ENCODE results near the gene CTRL.
"Not testable (repeated sequence)": the region's sequence is repeated elsewhere in the genome, so short reads cannot be mapped to it uniquely, and the experiment has no call there.

The CTRL gene

DNA sequence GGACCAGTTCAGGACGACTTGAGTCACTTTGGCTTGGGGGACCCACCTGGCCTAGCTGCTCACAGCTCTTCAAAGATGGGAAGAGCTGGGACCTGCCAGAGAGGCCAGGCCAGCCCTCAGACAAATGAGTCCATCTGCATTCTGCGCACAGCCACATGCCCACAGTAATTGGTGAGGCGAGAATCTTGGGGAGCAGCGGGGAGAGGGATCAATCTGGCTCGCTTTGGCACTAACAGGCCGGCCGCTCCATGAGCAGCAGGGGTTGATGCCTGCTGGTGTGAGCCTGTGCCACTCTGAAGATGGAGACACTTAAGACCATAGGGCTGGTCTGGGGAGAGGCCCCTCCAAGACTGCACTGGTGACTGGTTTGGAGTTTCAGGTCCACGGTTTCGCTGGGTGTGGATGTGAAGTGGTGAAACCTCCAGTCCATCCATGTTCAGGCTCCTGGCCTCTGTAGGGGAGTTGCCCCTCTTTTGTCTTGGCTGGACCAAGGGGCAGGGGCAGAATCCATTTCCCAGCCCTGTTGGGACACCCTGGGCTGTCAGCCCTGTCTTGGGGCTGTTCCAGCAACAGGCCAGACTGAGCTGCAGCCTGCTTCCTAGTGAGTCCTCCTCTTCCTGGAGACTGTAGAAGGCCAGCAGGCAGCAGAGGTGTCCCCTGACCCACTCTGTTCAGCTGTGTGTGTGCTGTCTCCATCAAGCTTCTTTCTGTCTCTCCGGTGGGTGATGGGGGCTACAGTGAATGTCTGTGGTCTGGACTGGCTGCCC is 7.3 kb downstream of the CTRL start:
- DNase-seq (ENCODE audit: low read depth, low spot score): no peak

DNA sequence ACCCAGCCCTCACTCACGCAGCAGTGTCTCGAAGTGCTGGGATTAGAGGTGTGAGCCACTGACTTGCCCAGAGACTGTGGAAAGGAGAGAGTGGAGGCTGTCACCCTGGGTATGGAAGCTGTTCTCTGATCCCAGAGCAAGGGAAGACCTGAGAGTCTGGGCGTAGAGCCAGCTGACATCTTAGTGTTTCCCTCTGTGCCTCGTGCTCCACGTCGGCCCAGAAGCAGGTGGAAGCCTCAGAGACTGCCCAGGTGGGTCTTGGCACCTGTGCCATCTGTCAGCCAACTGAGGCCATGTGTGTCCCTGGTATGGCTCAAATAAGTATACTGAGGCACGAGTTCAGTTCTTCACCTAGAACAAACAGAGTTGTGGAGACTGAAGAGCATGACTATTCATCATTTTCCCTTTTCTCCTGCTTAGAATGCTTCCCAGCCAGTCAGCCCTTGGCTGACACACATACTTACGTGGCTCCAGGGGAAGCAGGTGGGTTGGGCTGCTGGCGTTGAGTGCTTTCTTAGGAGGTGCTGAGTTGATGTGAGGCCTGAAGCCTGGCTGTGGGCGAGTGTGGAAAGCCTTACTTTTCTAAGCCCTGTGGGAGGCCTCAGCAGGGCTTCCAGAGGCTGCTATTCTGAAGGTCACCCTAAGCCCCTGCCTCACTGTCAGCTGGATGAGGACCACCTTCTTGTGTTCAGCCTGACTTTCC is 8.1 kb downstream of the CTRL start:
- no peak for DNase-seq (ENCODE audit: low read depth, low spot score)

DNA sequence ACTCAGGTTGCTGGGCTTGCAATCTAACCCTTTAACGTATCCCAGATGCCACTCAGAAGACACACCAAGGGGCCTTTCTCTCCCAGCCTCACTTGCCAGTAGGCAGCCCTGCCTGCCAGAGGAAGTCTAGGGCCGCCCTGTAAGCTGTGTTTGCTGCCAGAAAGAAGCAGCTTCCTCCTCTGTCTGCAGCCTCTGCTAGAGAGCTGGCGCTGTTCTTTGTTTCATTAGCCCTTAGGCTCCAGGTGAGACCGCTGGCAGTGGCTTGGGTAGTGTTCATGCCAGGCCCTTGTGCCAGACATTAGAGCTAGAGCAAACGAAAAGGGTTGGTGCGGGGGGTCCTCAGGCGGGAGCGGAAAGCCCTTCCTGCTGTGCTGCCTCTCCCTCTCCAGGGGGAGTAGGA is 8.9 kb downstream of the CTRL start:
- no peak for DNase-seq (ENCODE audit: low read depth, low spot score)

DNA sequence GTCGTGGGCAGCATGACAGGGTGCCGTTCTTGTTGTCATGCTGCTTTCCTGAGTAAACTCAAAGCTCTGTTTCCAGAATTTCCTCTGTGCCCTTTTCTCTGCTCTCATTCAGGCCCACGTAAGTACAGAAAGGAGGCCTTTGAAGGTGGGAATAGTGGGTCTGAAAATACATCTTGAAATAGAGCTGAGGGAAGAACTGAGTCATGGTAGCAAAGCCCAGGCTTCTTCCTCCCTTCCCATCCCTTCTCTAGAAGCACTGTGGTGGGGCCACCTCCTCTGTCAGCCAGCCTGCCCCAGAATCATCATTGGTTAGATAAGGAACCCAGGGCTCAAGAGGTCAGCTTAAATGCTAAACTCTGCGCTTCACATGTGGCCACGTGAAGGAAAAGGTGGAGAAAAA is 9.4 kb downstream of the CTRL start:
- DNase-seq (ENCODE audit: low read depth, low spot score): no peak

DNA sequence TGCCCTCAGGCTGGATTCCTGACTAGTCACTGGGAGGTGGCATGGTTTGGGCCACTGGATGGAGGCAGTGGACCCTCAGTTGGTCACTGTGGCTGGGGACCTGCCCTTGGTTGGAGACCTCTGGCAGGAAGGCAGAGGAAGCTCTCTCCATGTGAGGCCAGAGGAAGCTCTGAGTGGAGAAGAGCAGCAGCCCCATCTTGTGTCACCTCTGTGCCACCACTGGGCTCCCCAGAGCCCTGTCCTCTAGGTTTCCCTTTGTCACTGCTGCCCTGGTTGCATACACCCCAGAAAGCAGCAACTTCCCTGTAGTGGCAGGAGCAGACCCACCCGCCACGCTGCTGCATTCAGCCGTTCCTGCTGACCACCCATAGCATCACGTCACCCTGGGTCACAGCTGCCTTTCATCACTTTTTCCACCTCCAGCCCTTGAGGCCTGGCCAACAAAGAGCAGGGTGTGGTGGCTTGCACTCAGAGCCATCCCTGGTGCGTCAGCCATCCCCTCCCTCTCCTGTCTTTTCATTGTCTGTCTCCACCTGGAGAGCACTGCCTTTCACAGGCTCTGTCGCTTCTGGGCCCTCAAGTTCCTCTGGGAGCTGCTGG is 11.9 kb downstream of the CTRL start:
- no peak for DNase-seq (ENCODE audit: low read depth, low spot score)

DNA sequence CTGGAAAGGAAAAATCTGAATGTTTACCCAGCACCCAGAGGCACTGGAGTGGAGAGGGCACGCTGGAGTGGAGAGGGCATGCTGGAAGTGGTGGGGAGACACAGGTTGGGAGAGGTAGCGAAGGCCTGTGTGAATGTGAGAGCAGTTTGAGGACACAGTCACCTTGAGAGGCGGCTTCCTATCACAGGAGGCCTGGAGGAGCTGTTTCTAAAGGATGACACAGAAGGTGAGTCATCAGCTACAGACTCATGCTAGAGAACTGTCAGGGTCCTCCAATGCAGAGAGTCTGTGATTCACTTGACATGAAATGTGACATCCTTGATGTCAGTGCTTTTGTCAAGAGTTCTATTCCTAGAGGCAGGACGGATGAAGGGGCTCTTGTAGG is 13.8 kb downstream of the CTRL start:
- no peak for DNase-seq (ENCODE audit: low read depth, low spot score)

DNA sequence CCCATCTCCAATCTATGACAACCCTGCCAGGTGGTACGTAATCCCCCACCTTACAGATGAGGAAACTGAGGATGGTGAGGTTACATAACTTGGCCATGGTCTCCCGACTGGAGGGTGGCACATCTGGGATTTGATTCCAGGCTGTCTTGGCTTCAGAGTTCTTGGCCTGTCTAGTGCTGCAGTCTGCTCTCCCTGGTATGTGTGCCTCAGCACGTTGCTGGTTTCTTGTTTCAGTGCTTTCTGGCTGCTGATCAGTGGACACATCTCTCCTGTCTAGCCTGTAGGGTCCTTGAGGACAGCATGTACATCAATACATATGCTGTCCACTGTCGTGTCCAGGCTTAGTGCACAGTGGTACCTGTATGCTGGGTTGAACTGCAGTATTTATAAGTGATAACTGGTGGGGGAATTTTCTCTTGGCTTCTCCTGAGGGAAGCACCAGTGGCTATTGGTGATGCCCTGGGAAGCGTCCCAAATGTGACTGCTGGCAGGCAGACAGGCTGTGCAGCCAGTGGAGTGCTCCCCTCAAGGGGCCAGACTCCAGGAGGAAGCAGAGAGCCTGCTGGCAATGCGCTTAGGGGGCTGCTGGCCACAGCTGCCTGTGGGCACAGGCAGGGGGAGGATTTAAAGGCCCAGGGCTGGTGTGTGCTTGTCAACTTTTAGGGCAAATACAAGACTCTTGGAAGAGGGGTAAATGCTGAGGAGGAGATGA is 14.4 kb downstream of the CTRL start:
- no peak for DNase-seq (ENCODE audit: low read depth, low spot score)

DNA sequence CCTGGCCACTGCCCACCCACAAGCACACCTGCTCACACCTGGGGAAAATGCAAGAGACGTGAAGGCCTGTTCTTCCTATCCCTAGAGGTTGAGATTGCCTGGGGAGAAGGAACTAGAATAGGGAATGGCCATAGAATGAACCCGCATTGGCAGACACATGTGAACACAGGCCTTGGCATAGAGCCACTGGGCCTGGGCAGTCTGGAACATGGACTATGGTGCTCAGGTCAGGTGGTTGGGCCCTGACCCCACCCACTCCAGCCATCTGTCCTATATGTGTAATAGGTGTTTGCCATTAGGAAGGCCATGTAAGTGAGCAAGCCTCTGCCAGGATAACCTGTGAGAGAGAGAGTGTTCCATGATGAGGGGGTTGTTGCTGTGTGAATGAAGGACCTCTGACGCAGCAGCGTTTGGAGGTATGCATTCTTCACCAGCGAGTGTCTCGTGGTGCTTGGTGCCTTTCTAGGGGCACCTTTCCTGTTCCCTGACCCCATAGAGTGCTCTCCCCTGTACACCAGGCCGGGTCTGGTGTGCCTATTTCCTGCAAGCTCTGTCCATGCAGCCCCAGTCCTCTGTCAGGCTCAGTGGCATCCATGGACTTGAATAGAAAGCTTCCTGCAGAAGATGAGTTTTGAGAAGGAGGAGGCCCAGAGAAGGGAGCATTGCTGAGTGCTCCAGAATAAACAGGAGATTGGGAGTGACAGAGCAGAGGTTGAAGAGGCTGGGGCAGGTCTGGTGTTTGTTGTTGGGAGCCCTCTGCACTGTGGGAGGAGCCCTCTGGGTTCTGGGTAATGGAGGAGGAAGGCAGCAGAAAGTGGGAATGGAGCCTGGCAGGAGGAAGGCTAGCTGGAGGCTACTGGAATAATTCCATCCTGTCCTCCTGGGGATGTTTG is 15.6 kb downstream of the CTRL start:
- no peak for DNase-seq (ENCODE audit: low read depth, low spot score)

DNA sequence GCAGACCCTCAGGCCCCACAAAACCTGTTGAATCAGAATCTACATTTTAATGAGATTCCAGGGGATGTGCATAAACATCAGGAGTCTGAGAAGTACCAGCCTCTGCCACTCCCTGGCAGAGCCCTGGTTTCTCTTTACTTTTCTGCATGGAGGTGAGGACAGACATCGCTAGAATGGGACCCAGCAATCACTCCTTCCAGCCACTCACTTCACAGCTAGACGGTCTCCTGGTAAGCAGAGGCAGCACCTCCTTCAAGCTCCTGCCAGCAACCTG is 16.2 kb downstream of the CTRL start:
- DNase-seq (ENCODE audit: low read depth, low spot score): not testable (repeated sequence)

DNA sequence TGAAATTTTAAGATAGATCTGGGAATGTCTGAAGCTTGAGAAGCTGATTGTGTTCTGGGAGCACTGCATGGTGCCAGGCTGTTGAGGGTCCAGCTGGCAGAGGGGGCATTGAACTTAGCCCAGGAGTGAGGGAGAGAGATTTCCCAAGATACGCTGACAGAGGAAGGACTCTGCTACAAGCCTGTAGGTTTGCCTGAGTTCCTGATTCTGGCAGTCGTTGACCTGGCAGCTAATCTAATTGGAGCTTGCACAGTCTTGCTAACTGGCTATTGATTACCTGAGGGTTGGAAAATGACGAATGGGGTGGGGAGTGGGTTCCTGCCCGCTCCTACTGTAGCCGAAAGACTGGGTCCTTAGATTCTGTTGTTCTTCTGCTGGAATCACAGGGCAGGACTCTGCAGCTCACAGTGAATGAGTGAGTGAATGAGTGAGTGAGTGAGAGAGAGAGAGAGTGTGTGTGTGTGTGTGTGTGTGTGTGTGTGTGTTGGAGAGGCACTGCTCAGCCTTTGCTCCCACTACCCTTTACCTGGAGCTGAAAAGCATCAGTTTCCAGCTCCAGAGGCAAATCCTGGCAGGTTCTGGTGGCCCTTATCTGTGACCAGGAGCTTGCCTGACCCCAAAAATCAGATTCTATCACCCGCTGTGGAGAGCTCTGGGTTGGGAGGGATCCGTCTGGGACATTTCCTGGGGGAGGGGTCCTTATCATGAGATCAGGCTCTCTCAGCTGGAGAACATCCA is 16.7 kb downstream of the CTRL start:
- no peak for DNase-seq (ENCODE audit: low read depth, low spot score)

DNA sequence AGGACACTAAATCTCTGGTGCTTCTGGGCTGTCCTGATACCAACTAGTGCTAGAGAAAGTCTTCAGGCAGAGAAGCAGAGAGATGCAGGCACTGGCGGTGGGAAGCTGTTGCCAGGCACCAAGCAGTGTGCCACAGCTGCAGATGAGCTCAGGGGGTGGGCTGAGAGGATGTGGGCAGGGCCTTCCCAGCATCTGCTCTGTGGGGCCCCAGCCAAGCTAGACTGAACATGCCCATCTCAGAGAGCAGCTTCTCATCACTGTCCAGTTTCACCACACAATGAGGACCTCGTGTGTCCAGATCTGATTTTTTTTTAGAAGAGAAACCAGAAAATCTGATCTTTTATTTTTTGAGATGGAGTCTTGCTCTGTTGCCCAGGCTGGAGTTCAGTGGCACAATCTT is 21.5 kb downstream of the CTRL start:
- no peak for DNase-seq (ENCODE audit: low read depth, low spot score)

DNA sequence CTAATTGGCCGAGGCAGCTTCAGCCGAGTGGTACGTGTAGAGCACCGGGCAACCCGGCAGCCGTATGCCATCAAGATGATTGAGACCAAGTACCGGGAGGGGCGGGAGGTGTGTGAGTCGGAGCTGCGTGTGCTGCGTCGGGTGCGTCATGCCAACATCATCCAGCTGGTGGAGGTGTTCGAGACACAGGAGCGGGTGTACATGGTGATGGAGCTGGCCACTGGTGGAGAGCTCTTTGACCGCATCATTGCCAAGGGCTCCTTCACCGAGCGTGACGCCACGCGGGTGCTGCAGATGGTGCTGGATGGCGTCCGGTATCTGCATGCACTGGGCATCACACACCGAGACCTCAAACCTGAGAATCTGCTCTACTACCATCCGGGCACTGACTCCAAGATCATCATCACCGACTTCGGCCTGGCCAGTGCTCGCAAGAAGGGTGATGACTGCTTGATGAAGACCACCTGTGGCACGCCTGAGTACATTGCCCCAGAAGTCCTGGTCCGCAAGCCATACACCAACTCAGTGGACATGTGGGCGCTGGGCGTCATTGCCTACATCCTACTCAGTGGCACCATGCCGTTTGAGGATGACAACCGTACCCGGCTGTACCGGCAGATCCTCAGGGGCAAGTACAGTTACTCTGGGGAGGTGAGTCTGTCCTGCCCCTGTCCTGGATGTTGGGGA is 22.5 kb downstream of the CTRL start:
- no peak for DNase-seq (ENCODE audit: low read depth, low spot score)

DNA sequence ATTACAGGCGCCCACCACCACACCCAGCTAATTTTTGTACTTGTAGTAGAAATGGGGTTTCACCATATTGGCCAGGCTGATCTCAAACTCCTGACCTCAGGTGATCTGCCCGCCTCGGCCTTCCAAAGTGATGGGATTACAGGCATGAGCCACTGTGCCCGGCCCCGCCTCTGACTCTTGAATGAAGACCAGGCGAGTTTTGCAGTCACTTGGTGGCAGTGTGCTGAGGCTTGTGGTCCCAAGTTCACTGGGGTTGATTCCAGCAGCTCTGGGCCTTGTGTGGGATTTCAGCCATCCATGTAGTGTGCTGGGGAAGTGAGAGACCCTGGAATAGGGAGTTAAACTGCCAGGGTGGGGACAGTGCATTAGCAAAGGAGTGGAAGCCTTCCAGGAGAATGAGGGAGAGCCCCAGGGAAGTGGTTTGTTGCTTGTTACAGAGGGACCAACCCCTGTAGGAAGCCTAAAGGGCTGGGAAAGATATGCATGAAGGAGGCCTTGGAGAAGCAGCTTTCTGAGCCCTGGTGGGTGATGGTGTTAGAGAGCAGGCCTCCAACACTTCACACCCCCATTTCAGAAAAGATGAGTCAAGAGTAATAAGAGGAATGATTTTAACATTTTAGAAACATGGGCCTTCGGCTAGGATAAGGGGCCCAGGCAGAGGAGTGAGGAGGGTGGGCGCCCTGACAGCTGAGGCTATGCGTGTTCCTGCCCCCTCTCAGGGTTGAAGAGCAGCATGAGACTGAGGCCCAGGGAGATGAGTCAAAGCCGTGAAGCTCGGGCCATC is 24.1 kb downstream of the CTRL start:
- DNase-seq (ENCODE audit: low read depth, low spot score): no peak

DNA sequence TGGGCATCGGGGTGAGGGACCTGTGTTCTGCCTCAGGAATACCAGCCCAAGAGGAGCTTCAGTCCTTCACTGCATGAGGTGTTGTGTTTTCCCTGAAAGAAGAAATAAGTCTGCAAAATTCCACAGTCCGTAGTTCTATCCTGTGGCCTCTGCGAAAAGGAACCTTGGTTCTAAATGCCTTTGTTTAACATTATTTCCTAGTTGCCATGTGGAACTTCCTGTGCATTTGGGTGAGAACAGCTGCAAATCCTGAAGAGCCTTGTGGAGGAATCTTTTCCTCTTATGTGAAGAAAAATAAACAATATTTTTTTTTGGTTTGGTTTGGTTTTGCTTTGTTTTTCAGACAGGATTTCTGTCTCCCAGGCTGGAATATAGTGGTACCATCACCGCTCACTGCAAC is 28.8 kb downstream of the CTRL start:
- no peak for DNase-seq (ENCODE audit: low read depth, low spot score)

DNA sequence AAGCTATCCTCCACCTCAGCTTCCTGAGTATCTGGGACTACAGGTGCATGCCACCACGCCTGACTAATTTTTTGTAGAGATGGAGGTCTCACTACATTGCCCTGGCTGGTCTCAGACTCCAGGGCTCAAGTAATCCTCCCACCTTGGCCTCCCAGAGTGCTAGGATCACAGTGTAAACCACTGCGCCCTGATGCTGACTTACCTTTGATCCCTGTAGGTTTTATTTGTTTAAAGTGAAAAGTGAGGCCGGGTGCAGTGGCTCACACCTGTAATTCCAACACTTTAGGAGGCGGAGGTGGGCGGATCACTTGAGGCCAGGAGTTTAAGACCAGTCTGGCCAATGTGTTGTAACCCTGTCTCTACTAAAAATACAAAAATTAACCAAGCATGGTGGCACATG is 29.9 kb downstream of the CTRL start:
- DNase-seq (ENCODE audit: low read depth, low spot score): no peak

DNA sequence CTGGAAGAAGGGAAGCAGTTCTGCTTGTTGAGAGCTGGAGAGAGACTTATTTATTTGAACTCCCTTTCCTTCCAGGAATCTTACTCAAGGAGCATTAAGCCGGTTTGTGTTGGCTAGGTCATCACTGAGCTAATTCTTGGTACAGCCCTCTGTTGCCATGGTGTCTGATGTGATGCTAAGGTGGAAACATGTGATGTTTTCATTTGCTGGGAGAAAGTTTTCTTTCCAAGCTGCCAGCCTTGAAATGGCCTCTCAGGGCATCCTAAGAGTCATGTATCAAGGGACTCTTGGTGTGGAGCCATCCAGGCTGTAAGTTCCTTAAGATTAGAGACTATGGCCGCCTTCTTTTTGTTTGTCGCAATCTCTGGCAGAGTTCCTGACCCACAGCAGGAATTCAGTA is 34.4 kb downstream of the CTRL start:
- DNase-seq (ENCODE audit: low read depth, low spot score): no peak

DNA sequence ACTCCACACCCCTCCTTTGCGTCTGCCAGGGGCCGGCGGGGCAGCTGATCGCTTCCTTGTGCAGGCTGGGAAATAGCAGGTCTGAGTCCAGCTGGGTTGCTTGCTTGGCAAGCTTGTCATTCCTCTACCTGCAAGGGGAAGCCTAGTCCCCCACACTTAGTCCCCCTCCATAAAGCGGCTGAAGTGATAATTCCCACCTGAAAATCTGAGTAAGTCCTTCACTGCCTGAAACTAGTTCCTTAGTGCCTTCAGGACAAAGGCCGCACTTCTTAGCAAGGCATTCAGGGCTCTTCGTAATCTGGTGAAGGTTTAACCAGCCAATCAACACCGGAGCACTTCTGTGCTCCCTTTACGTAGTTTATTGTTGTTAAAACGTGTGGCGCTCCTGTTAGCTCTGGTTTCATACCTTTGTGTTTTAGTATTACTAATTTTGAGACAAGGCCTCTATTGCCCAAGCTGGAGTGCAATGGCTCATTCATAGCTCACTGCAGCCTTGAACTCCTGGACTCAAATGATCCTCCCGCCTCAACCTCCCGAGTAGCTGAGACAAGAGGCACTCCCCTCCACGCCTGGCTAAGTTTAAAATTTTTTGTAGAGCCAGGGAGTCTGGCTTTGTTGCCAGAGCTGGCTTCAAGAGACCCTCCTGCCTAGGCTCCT is 37.8 kb downstream of the CTRL start:
- no peak for DNase-seq (ENCODE audit: low read depth, low spot score)

DNA sequence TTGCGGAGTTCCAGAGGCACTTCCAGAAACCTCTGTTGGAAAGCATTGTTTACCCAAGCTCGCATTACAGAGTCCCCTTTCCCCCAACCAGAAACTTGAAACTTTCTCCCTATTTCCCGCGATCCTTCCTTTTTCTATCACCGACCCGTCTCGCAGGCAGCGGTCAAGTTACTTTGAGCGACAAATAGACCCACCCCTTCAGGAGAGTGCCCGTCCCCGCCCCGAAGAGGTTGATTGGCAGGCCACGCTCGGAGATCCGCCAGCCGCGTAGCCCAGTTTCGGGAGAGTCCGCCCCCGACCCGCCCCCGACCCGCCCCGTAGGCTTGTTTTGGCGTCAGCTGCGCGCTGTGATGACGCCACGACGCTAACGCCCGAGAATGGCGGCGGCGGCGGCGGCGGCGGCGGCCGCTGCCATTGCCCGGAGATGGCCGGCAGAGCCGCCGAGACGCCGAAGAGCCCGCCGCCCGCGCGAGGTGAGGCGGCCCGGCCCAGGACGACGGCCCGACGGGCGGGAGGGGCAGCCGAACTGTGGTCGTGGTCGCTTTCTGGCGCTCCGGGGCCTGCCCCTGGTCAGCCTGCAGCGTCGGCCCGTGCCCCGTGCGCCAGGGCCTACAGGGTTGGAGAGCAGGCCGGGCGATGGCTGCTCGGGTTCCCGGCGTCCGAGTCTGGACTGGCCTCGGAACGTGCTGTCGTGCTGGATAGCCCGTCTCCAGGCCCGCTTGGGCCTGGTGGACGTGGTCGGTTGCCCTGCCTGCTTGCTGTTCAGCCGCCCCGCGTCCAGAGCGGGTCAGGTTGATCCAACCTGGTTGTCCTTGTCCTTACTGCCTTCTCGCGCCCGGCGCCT is 38.5 kb downstream of the CTRL start, which contains the start of gene PSKH1:
Gene PSKH1, plus strand, starts transcription at position 356 of the 844 bp plus-strand sequence. CDS start 15,496 bp downstream, outside the sequence.
- peak; percentile 90 for DNase-seq (ENCODE audit: low read depth, low spot score)

Measured in activated CD4-positive, CD25-positive, alpha-beta regulatory T cell treated with anti-CD3 and anti-CD28 coated beads, Interleukin-2, amount 50 U/mL, for 16 hours (primary cell).